ENCODE measurements around the gene UBE2L6.

GRCh38 chr11:57530215-57530595 is 37.3 kb downstream of the UBE2L6 start:
- no peak for TF ChIP-seq POLR2AphosphoS5 (IDR thresholded peaks at IDR 0.05; ENCODE audit: low read depth, low read length)
- no peak for TF ChIP-seq REST (IDR thresholded peaks at IDR 0.05; ENCODE audit: insufficient read depth in 1 of 2, low read depth in 2 of 2, low read length in 2 of 2)
